Measurements from ENCODE around the gene SFXN3. TPM values are rescaled to one million over a fixed set of nuclear protein-coding genes. Genes with fewer than 3 reads are reported as not detected.
A peak's percentile ranks its signal among the peaks of the same experiment; 100 is the strongest.

The SFXN3 gene
- total and polyA plus RNA-seq, 2 of the 8 experiments (the other 6 are each of a cell fraction or from before 2014, with no cell fraction given) = 2.6 to 2.8 TPM

- TF ChIP-seq SP2 (IDR thresholded peaks at IDR 0.05; ENCODE audit: low read length) = no peak
- no peak for TF ChIP-seq E2F6 (IDR thresholded peaks at IDR 0.05)
- TF ChIP-seq EP300 (IDR thresholded peaks at IDR 0.05; ENCODE audit: borderline replicate concordance in 1 of 2, low read depth in 2 of 2, low read length in 2 of 2) = no peak
- no peak for TF ChIP-seq SRF (IDR thresholded peaks at IDR 0.05; ENCODE audit: low read depth, low read length)
- TF ChIP-seq ASH2L (IDR thresholded peaks at IDR 0.05; ENCODE audit: low read length) = no peak
- no peak for TF ChIP-seq GABPA (IDR thresholded peaks at IDR 0.05; ENCODE audit: borderline replicate concordance, insufficient read depth, low read length)
- TF ChIP-seq FOSL1 (IDR thresholded peaks at IDR 0.05; ENCODE audit: insufficient read depth, low read depth, low read length) = no peak
- TF ChIP-seq CEBPB (IDR thresholded peaks at IDR 0.05; ENCODE audit: low read depth, low read length) = no peak
- TF ChIP-seq CTBP2 (IDR thresholded peaks at IDR 0.05; ENCODE audit: borderline replicate concordance, insufficient read depth, insufficient read length, low read length) = peak; percentile 69
- TF ChIP-seq USF2 (IDR thresholded peaks at IDR 0.05; ENCODE audit: low read length) = no peak
- no peak for TF ChIP-seq EZH2 (IDR thresholded peaks at IDR 0.05; ENCODE audit: low read depth, low read length, severe bottlenecking)
- no peak for TF ChIP-seq MAFK (IDR thresholded peaks at IDR 0.05; ENCODE audit: low read depth, low read length)
- no peak for TF ChIP-seq TAF1 (IDR thresholded peaks at IDR 0.05; ENCODE audit: low read depth, low read length)
These were observed 18.3 kb upstream of the SFXN3 start (continued) for GRCh38 chr10:101012525-101013364.

Measured in H1 (cell line).